Measurements from ENCODE around the gene MAPT.
"Not testable (repeated sequence)": the region's sequence is repeated elsewhere in the genome, so short reads cannot be mapped to it uniquely, and the experiment has no call there.

MAPT gene

GRCh38 chr17:45935197-45935709 lies 40.9 kb downstream of the MAPT start:
- Histone ChIP-seq H3K9me3 (ENCODE audit: insufficient read depth, low read depth, low read length) (no peaks in the 10 kb centered on the region), H3K36me3 (ENCODE audit: insufficient read depth, low read depth, low read length) (no peaks in the 10 kb centered on the region), H3K4me3 (ENCODE audit: low read length) (no peak overlapping the region), H3K4me1 (ENCODE audit: insufficient read depth, low read length) (no peaks in the 10 kb centered on the region), H3K27ac (ENCODE audit: low read length) (no peak overlapping the region), H3K9ac (ENCODE audit: low read depth, low read length) (no peak overlapping the region), H3K27me3 (ENCODE audit: insufficient read depth, low read length) (no peaks in the 10 kb centered on the region)

GRCh38 chr17:45935710-45936509 lies 41.6 kb downstream of the MAPT start:
- H3K9ac ChIP-seq (ENCODE audit: low read depth, low read length): no peak overlapping the region
- no peaks in the 10 kb centered on the region for H3K27me3 ChIP-seq (ENCODE audit: insufficient read depth, low read length)
- H3K9me3 ChIP-seq (ENCODE audit: insufficient read depth, low read depth, low read length): no peaks in the 10 kb centered on the region
- H3K4me3 ChIP-seq (ENCODE audit: low read length): no peak overlapping the region
- H3K27ac ChIP-seq (ENCODE audit: low read length): no peak overlapping the region
- H3K4me1 ChIP-seq (ENCODE audit: insufficient read depth, low read length): no peaks in the 10 kb centered on the region
- no peaks in the 10 kb centered on the region for H3K36me3 ChIP-seq (ENCODE audit: insufficient read depth, low read depth, low read length)

- H3K36me3 ChIP-seq (ENCODE audit: insufficient read depth, low read depth, low read length): no peaks in the 10 kb centered on the region
- no peaks in the 10 kb centered on the region for H3K4me1 ChIP-seq (ENCODE audit: insufficient read depth, low read length)
- no peaks in the 10 kb centered on the region for H3K27me3 ChIP-seq (ENCODE audit: insufficient read depth, low read length)
Measured at GRCh38 chr17:45936610-45937009, 42.3 kb downstream of the MAPT start.

GRCh38 chr17:45937186-45937585 lies 42.8 kb downstream of the MAPT start:
- H3K36me3 ChIP-seq (ENCODE audit: insufficient read depth, low read depth, low read length); H3K9me3 ChIP-seq (ENCODE audit: insufficient read depth, low read depth, low read length); H3K4me3 ChIP-seq (ENCODE audit: low read length); H3K9ac ChIP-seq (ENCODE audit: low read depth, low read length); H3K27ac ChIP-seq (ENCODE audit: low read length); H3K4me1 ChIP-seq (ENCODE audit: insufficient read depth, low read length); H3K27me3 ChIP-seq (ENCODE audit: insufficient read depth, low read length): not testable (repeated sequence)

More at GRCh38 chr17:45936610-45937009, 42.3 kb downstream of the MAPT start:
- H3K27ac ChIP-seq (ENCODE audit: low read length): no peak overlapping the region
- no peaks in the 10 kb centered on the region for H3K9me3 ChIP-seq (ENCODE audit: insufficient read depth, low read depth, low read length)
- H3K9ac ChIP-seq (ENCODE audit: low read depth, low read length): no peak overlapping the region
- H3K4me3 ChIP-seq (ENCODE audit: low read length): no peak overlapping the region

DNA sequence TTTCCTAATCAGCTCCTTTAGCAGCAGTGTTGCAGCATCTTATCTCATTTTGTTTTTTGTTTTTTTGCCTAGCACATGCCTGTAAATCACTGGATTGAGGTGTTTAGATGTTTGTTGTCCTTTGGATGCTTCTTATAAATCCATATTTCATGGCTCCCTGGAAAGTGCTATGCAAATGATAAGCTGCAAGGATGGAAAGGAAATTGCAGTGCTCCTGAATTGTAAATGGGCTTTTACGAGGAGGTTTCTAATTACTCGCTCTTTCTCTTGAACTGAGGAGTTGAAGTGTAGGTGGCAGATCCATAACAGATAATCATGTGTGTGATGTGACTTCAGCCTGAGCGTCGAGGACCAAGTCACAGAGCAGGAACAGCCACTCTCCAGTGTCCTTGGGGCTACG lies 45.0 kb downstream of the MAPT start:
- Histone ChIP-seq H3K9me3 (ENCODE audit: insufficient read depth, low read depth, low read length) (no peaks in the 10 kb centered on the region), H3K4me3 (ENCODE audit: low read length) (no peak overlapping the region), H3K4me1 (ENCODE audit: insufficient read depth, low read length) (peaks cover 5% of the 10 kb centered on the region; the same call in 1 of the 2 replicates), H3K9ac (ENCODE audit: low read depth, low read length) (no peak overlapping the region), H3K36me3 (ENCODE audit: insufficient read depth, low read depth, low read length) (no peaks in the 10 kb centered on the region), H3K27ac (ENCODE audit: low read length) (no peak overlapping the region), H3K27me3 (ENCODE audit: insufficient read depth, low read length) (peaks cover 4% of the 10 kb centered on the region; the same call in 1 of the 2 replicates)

- Histone ChIP-seq H3K9me3 (ENCODE audit: insufficient read depth, low read depth, low read length) (no peaks in the 10 kb centered on the region), H3K27me3 (ENCODE audit: insufficient read depth, low read length) (peaks cover 4% of the 10 kb centered on the region; the same call in 1 of the 2 replicates), H3K4me1 (ENCODE audit: insufficient read depth, low read length) (peaks cover 5% of the 10 kb centered on the region; the same call in 1 of the 2 replicates), H3K9ac (ENCODE audit: low read depth, low read length) (no peak overlapping the region), H3K36me3 (ENCODE audit: insufficient read depth, low read depth, low read length) (no peaks in the 10 kb centered on the region), H3K4me3 (ENCODE audit: low read length) (no peak overlapping the region), H3K27ac (ENCODE audit: low read length) (no peak overlapping the region)
Measured at GRCh38 chr17:45940293-45940692, 45.9 kb downstream of the MAPT start.

DNA sequence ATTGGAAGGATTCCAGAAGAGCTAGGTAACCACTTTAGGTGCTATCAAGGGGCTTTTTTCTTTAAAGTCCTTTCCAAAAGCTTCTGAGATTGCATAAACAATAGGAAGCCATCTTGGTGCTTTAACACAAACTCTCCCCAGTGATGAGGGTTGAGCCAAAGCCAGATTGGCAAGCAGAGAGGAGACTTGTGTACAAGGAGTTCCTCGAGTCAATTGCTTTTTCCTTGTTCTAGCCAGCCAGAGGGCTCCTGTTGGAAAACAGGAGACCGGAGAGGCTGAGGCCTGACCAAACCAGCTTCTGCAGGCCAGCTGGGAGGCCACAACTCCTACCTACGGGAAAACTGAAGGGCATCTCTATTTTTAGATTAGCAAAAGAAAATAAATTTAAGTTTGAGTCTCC lies 46.5 kb downstream of the MAPT start:
- Histone ChIP-seq H3K27ac (ENCODE audit: low read length) (no peak overlapping the region), H3K36me3 (ENCODE audit: insufficient read depth, low read depth, low read length) (no peaks in the 10 kb centered on the region), H3K9me3 (ENCODE audit: insufficient read depth, low read depth, low read length) (no peaks in the 10 kb centered on the region), H3K27me3 (ENCODE audit: insufficient read depth, low read length) (peaks cover 4% of the 10 kb centered on the region; the same call in 1 of the 2 replicates), H3K4me1 (ENCODE audit: insufficient read depth, low read length) (peaks cover 5% of the 10 kb centered on the region; the same call in 1 of the 2 replicates), H3K4me3 (ENCODE audit: low read length) (no peak overlapping the region), H3K9ac (ENCODE audit: low read depth, low read length) (no peak overlapping the region)

- no peak overlapping the region for H3K9ac ChIP-seq (ENCODE audit: low read depth, low read length)
- H3K36me3 ChIP-seq (ENCODE audit: insufficient read depth, low read depth, low read length): no peaks in the 10 kb centered on the region
- no peak overlapping the region for H3K27ac ChIP-seq (ENCODE audit: low read length)
- H3K9me3 ChIP-seq (ENCODE audit: insufficient read depth, low read depth, low read length): no peaks in the 10 kb centered on the region
- peaks cover 5% of the 10 kb centered on the region; the same call in 1 of the 2 replicates for H3K4me1 ChIP-seq (ENCODE audit: insufficient read depth, low read length)
- H3K4me3 ChIP-seq (ENCODE audit: low read length): no peak overlapping the region
- H3K27me3 ChIP-seq (ENCODE audit: insufficient read depth, low read length): peaks cover 4% of the 10 kb centered on the region; the same call in 1 of the 2 replicates
Measured at GRCh38 chr17:45941395-45941794, 47.0 kb downstream of the MAPT start.

DNA sequence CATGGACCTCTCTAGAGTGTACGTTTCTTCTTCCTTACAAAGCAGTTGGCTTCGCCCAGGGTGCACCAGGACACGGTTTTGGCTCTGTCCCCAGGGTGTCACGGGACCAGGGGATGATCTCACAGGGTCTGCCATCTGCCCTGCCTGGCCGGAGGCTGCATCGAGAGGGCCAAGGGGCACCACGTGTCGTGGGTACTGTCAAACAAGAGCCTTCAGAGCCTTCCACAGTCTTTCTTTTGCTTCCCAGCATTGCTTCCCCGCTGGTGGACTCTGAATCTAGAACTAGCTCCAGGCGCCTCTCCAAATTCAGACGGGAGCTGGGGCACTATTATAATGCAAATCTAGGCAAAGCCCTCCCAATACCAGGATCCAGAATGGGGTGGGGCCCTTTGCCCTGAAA lies 47.9 kb downstream of the MAPT start:
- no peak overlapping the region for H3K9ac ChIP-seq (ENCODE audit: low read depth, low read length)
- H3K36me3 ChIP-seq (ENCODE audit: insufficient read depth, low read depth, low read length): no peaks in the 10 kb centered on the region
- no peaks in the 10 kb centered on the region for H3K9me3 ChIP-seq (ENCODE audit: insufficient read depth, low read depth, low read length)
- H3K27ac ChIP-seq (ENCODE audit: low read length): no peak overlapping the region
- H3K4me1 ChIP-seq (ENCODE audit: insufficient read depth, low read length): peaks cover 5% of the 10 kb centered on the region; the same call in 1 of the 2 replicates
- no peak overlapping the region; the same call in 1 of the 2 replicates for H3K4me3 ChIP-seq (ENCODE audit: low read length)
- H3K27me3 ChIP-seq (ENCODE audit: insufficient read depth, low read length): peaks cover 4% of the 10 kb centered on the region; the same call in 1 of the 2 replicates

GRCh38 chr17:45946841-45947256 lies 52.5 kb downstream of the MAPT start:
- Histone ChIP-seq H3K4me1 (ENCODE audit: insufficient read depth, low read length) (peaks cover 11% of the 10 kb centered on the region; the same call in 1 of the 2 replicates), H3K36me3 (ENCODE audit: insufficient read depth, low read depth, low read length) (no peaks in the 10 kb centered on the region), H3K4me3 (ENCODE audit: low read length) (no peak overlapping the region)

DNA sequence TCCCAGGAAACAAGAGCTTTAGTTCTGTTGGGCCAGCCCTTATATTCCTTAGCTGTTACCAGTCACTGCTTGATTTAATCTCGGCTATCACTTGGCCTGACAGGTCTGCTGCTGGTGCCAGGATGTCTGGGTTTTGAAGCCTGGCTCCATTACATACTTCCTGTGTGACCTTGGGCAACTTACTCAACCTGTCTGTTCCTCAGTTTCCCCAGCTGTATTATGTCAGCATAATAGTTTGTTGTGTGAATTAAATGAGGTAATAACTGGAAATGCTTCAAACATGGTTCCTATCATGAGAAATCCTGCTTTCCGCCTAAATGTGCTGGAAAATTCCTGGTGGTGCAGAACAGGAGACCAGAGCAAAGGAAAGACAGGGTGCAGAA lies 54.1 kb downstream of the MAPT start:
- Histone ChIP-seq H3K4me3 (ENCODE audit: low read length) (no peak overlapping the region; the same call in 1 of the 2 replicates), H3K27me3 (ENCODE audit: insufficient read depth, low read length) (peaks cover 21% of the 10 kb centered on the region), H3K36me3 (ENCODE audit: insufficient read depth, low read depth, low read length) (no peaks in the 10 kb centered on the region), H3K9me3 (ENCODE audit: insufficient read depth, low read depth, low read length) (no peaks in the 10 kb centered on the region), H3K27ac (ENCODE audit: low read length) (no peak overlapping the region), H3K9ac (ENCODE audit: low read depth, low read length) (no peak overlapping the region; the same call in 1 of the 2 replicates), H3K4me1 (ENCODE audit: insufficient read depth, low read length) (peaks cover 6% of the 10 kb centered on the region; the same call in 1 of the 2 replicates)

More at GRCh38 chr17:45946841-45947256, 52.5 kb downstream of the MAPT start:
- peaks cover 24% of the 10 kb centered on the region for H3K27me3 ChIP-seq (ENCODE audit: insufficient read depth, low read length)
- no peak overlapping the region for H3K27ac ChIP-seq (ENCODE audit: low read length)
- H3K9ac ChIP-seq (ENCODE audit: low read depth, low read length): no peak overlapping the region
- no peaks in the 10 kb centered on the region for H3K9me3 ChIP-seq (ENCODE audit: insufficient read depth, low read depth, low read length)

Measured in iPS-20b (cell line).